Adipose tissue (tissue), 3 donors: ENCODE measurements around the gene OR1K1. TPM values are rescaled to one million over a fixed set of nuclear protein-coding genes. Genes with fewer than 3 reads are reported as not detected.
"Not testable (repeated sequence)": the region's sequence is repeated elsewhere in the genome, so short reads cannot be mapped to it uniquely, and the experiment has no call there.

ENCODE experiments used
- H3K27ac ChIP-seq: one replicate; pipeline ENCODE4 v1.5.1; 2013; ENCODE audit warnings: low read depth, low read length
- WGBS, 3 donors: extraction: QIAGEN DNeasy Blood & Tissue Kit; methylation state at CpG; one replicate each; pipeline ENCODE4 v1.1.7; 2013; 5-methylcytosine and 5-hydroxymethylcytosine counted together
- polyA plus RNA-seq, 3 donors: library from polyadenylated mRNA; stranded (reverse); fragments of 200-250 nt; gene quantifications; one replicate each; pipeline ENCODE4 v1.2.3, GENCODE V29; 2013
- donor health status: healthy with polysubstance abuse.
- donor health status: Bipolar disorder and iron deficiency.
- donor health status: healthy.

OR1K1 gene
- polyA plus RNA-seq, 3 donors = not detected

GRCh38 chr9:122808141-122808540 lies 8.2 kb downstream of the OR1K1 start:
- 91 to 96% (median 93%) methylated on average over 3 of the region's 3 CpGs for whole genome bisulfite sequencing, 3 donors
- no peak overlapping the region for H3K27ac ChIP-seq

GRCh38 chr9:122809261-122809660 lies 9.3 kb downstream of the OR1K1 start:
- not testable (repeated sequence) for H3K27ac ChIP-seq
- WGBS, 3 donors = 37 to 90% (median 78%) methylated on average over 7 of the region's 7 CpGs

- no peak overlapping the region for H3K27ac ChIP-seq
- WGBS, 3 donors = 4 to 7% (median 4%) methylated on average over 8 of the region's 8 CpGs
Measured at GRCh38 chr9:122810306-122810946, 10.5 kb downstream of the OR1K1 start.

- H3K27ac ChIP-seq = no peak overlapping the region
- WGBS, 3 donors = 71 to 81% (median 80%) methylated on average over 4 of the region's 4 CpGs
Measured at GRCh38 chr9:122812736-122813135, 12.8 kb downstream of the OR1K1 start.

GRCh38 chr9:122814545-122814944 lies 14.6 kb downstream of the OR1K1 start:
- 45 to 71% (median 47%) methylated on average over 6 of the region's 6 CpGs for WGBS, 3 donors
- H3K27ac ChIP-seq = no peak overlapping the region

- H3K27ac ChIP-seq = no peak overlapping the region
Measured at GRCh38 chr9:122815544-122815943, 15.6 kb downstream of the OR1K1 start.

GRCh38 chr9:122816163-122816867 lies 16.4 kb downstream of the OR1K1 start:
- H3K27ac ChIP-seq = no peak overlapping the region
- WGBS, 3 donors = 44 to 69% (median 53%) methylated on average over 17 of the region's 17 CpGs

- H3K27ac ChIP-seq = no peak overlapping the region
- 61 to 69% (median 63%) methylated on average over 3 of the region's 3 CpGs for WGBS, 3 donors
Measured at GRCh38 chr9:122819326-122819725, 19.4 kb downstream of the OR1K1 start.

- H3K27ac ChIP-seq = no peak overlapping the region
- 65 to 72% (median 67%) methylated on average over 9 of the region's 9 CpGs for WGBS, 3 donors
Measured at GRCh38 chr9:122819791-122820489, 20.0 kb downstream of the OR1K1 start.

GRCh38 chr9:122820490-122820845 lies 20.5 kb downstream of the OR1K1 start:
- no peak overlapping the region for H3K27ac ChIP-seq
- WGBS, 3 donors = 93 to 95% (median 95%) methylated on average over 11 of the region's 11 CpGs

GRCh38 chr9:122821278-122821943 lies 21.5 kb downstream of the OR1K1 start:
- WGBS, 3 donors = 22 to 67% (median 23%) methylated on average over 7 of the region's 7 CpGs
- no peak overlapping the region for H3K27ac ChIP-seq

GRCh38 chr9:122822056-122822455 lies 22.1 kb downstream of the OR1K1 start:
- WGBS, 3 donors = 91 to 93% (median 92%) methylated on average over 6 of the region's 6 CpGs
- no peak overlapping the region for H3K27ac ChIP-seq

- WGBS, 3 donors = 85 to 98% (median 93%) methylated on average over 4 of the region's 4 CpGs
- no peak overlapping the region for H3K27ac ChIP-seq
Measured at GRCh38 chr9:122822938-122823337, 23.0 kb downstream of the OR1K1 start.

- no peak overlapping the region for H3K27ac ChIP-seq
- 0 to 1% (median 0%) methylated on average over 8 of the region's 8 CpGs for WGBS, 3 donors
Measured at GRCh38 chr9:122827761-122828093, 27.8 kb downstream of the OR1K1 start.

- not testable (repeated sequence) for H3K27ac ChIP-seq
- WGBS, 3 donors = 67 to 72% (median 71%) methylated on average over 18 of the region's 18 CpGs
Measured at GRCh38 chr9:122828965-122829284, 29.0 kb downstream of the OR1K1 start.

- H3K27ac ChIP-seq = no peak overlapping the region
- WGBS, 3 donors = 79 to 96% (median 83%) methylated on average over 3 of the region's 3 CpGs
Measured at GRCh38 chr9:122832194-122832593, 32.3 kb downstream of the OR1K1 start.

GRCh38 chr9:122835313-122835731 lies 35.4 kb downstream of the OR1K1 start:
- WGBS, 3 donors = 33 to 56% (median 35%) methylated on average over 4 of the region's 4 CpGs

GRCh38 chr9:122837266-122837850 lies 37.4 kb downstream of the OR1K1 start:
- WGBS, 3 donors = 92 to 95% (median 93%) methylated on average over 14 of the region's 14 CpGs

More at GRCh38 chr9:122835313-122835731, 35.4 kb downstream of the OR1K1 start:
- no peak overlapping the region for H3K27ac ChIP-seq

GRCh38 chr9:122838441-122838840 lies 38.5 kb downstream of the OR1K1 start:
- WGBS, 3 donors = 31 to 90% (median 86%) methylated on average over 3 of the region's 3 CpGs
- not testable (repeated sequence) for H3K27ac ChIP-seq

More at GRCh38 chr9:122837266-122837850, 37.4 kb downstream of the OR1K1 start:
- H3K27ac ChIP-seq = no peak overlapping the region
